Stomach (tissue), 4 donors: ENCODE data around the gene ABHD1.

Source experiments
- POLR2A ChIP-seq, 4 donors: fragments of 450-650 bp; IDR thresholded peaks; one replicate each; pipeline ENCODE4 v1.6.1; 2016; ENCODE audit warnings: antibody characterized with exemption in 4 of 4, control low read depth in 2 of 4, mild to moderate bottlenecking in 1 of 4, moderate library complexity in 1 of 4
- TF ChIP-seq, protein P1 (sequence below), 7 experiments: fragments of 450-650 bp in 4 of 7; fragments of 200-600 bp in 3 of 7; sonication (generic) in 3 of 7; IDR thresholded peaks; one replicate each; pipeline ENCODE4 v1.5.1; 2016 to 2019; ENCODE audit warnings: antibody characterized with exemption in 7 of 7, control low read depth in 2 of 7, mild to moderate bottlenecking in 1 of 7

DNA sequence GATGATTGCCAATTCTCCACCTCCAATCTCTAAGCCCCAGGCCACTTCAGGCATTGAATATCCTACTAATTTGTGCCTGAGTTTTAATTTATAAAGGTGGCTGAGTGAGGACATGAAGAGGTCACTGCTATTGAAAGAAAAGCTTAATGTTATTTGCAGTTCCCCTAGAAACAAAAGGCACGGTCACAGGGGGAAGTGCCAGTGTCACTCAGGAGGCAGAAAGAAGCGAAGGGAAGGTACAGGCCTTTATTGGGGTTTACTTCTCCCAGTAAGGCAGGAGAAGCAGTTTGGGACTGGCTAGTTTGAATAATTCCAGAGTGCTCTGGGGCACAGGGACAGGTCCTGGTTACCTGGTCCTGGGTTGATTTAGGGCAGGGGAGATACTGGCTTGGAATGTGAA, 1.7 kb upstream of the ABHD1 start:
- TF ChIP-seq, protein P1, sequence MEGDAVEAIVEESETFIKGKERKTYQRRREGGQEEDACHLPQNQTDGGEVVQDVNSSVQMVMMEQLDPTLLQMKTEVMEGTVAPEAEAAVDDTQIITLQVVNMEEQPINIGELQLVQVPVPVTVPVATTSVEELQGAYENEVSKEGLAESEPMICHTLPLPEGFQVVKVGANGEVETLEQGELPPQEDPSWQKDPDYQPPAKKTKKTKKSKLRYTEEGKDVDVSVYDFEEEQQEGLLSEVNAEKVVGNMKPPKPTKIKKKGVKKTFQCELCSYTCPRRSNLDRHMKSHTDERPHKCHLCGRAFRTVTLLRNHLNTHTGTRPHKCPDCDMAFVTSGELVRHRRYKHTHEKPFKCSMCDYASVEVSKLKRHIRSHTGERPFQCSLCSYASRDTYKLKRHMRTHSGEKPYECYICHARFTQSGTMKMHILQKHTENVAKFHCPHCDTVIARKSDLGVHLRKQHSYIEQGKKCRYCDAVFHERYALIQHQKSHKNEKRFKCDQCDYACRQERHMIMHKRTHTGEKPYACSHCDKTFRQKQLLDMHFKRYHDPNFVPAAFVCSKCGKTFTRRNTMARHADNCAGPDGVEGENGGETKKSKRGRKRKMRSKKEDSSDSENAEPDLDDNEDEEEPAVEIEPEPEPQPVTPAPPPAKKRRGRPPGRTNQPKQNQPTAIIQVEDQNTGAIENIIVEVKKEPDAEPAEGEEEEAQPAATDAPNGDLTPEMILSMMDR (IDR thresholded peaks at IDR 0.05) = no peak
- no peak for TF ChIP-seq POLR2A (IDR thresholded peaks at IDR 0.05)
